Measurements from ENCODE around the gene WDR90.

WDR90 gene

GRCh38 chr16:648781-649589 is at the start of gene WDR90:
Gene WDR90, plus strand, starts transcription at chr16:649365. Its CDS starts 52 bp downstream, at chr16:649417.
- DNase-seq = peak; percentile 42

GRCh38 chr16:600781-601180 is 48.4 kb upstream of the WDR90 start:
- DNase-seq = no peak

- DNase-seq = no peak
Measured at GRCh38 chr16:603933-604332, 45.2 kb upstream of the WDR90 start.

- no peak for DNase-seq
Measured at GRCh38 chr16:606656-607307, 42.4 kb upstream of the WDR90 start.

GRCh38 chr16:608019-608418 is 41.1 kb upstream of the WDR90 start:
- DNase-seq = no peak

- DNase-seq = no peak
Measured at GRCh38 chr16:609316-609715, 39.8 kb upstream of the WDR90 start.

GRCh38 chr16:609984-610383 is 39.2 kb upstream of the WDR90 start:
- no peak for DNase-seq

GRCh38 chr16:610513-611381 is 38.4 kb upstream of the WDR90 start:
- DNase-seq = no peak

GRCh38 chr16:615122-615521 is 34.0 kb upstream of the WDR90 start:
- DNase-seq = no peak

- no peak for DNase-seq
Measured at GRCh38 chr16:616733-617586, 32.2 kb upstream of the WDR90 start.

- DNase-seq = no peak
Measured at GRCh38 chr16:617855-618254, 31.3 kb upstream of the WDR90 start.

GRCh38 chr16:619476-620100 is 29.6 kb upstream of the WDR90 start:
- no peak for DNase-seq

- no peak for DNase-seq
Measured at GRCh38 chr16:620700-621525, 28.3 kb upstream of the WDR90 start.

GRCh38 chr16:621526-622105 is 27.5 kb upstream of the WDR90 start:
- no peak for DNase-seq

- DNase-seq = no peak
Measured at GRCh38 chr16:622920-623280, 26.3 kb upstream of the WDR90 start.

GRCh38 chr16:624526-625070 is 24.6 kb upstream of the WDR90 start:
- DNase-seq = no peak

GRCh38 chr16:625117-625976 is 23.8 kb upstream of the WDR90 start:
- DNase-seq = no peak

GRCh38 chr16:625977-626765 is 23.0 kb upstream of the WDR90 start:
- DNase-seq = no peak

All from NCI-H1436 treated with DMSO at 0.1 percent for 48 hours (cell line).